ENCODE results near the gene CLCA1.

The CLCA1 gene

GRCh38 chr1:86460998-86461397 lies 7.7 kb upstream of the CLCA1 start:
- intact Hi-C loops (cut with DNase I), result no loop called here
- DNase-seq, result no peak

GRCh38 chr1:86461482-86461881 lies 7.2 kb upstream of the CLCA1 start:
- no peak for DNase-seq
- intact Hi-C loops (cut with DNase I), result no loop called here

GRCh38 chr1:86464819-86465218 lies 3.9 kb upstream of the CLCA1 start:
- no peak for DNase-seq
- intact Hi-C loops (cut with DNase I), result no loop called here

- no peak for DNase-seq
- intact Hi-C loops (cut with DNase I), result no loop called here
Measured at GRCh38 chr1:86466109-86466844, 2.5 kb upstream of the CLCA1 start.

GRCh38 chr1:86466986-86467385 lies 1.7 kb upstream of the CLCA1 start:
- DNase-seq, result no peak
- intact Hi-C loops (cut with DNase I), result no loop called here

- no peak for DNase-seq
- intact Hi-C loops (cut with DNase I), result no loop called here
Measured at GRCh38 chr1:86470859-86471258, 2.1 kb downstream of the CLCA1 start.

- intact Hi-C loops (cut with DNase I), result no loop called here
- DNase-seq, result no peak
Measured at GRCh38 chr1:86471291-86471690, 2.6 kb downstream of the CLCA1 start.

- intact Hi-C loops (cut with DNase I), result no loop called here
- no peak for DNase-seq
Measured at GRCh38 chr1:86472152-86472551, 3.4 kb downstream of the CLCA1 start.

- intact Hi-C loops (cut with DNase I), result no loop called here
- no peak for DNase-seq
Measured at GRCh38 chr1:86472767-86473166, 4.0 kb downstream of the CLCA1 start.

GRCh38 chr1:86477256-86477655 lies 8.5 kb downstream of the CLCA1 start:
- intact Hi-C loops (cut with DNase I), result no loop called here
- no peak for DNase-seq

GRCh38 chr1:86477682-86478081 lies 9.0 kb downstream of the CLCA1 start:
- no peak for DNase-seq
- intact Hi-C loops (cut with DNase I), result no loop called here

- DNase-seq, result no peak
- intact Hi-C loops (cut with DNase I), result no loop called here
Measured at GRCh38 chr1:86478416-86479156, 9.9 kb downstream of the CLCA1 start.

GRCh38 chr1:86481966-86482365 lies 13.2 kb downstream of the CLCA1 start:
- intact Hi-C loops (cut with DNase I), result no loop called here

GRCh38 chr1:86487131-86487810 lies 18.5 kb downstream of the CLCA1 start:
- intact Hi-C loops (cut with DNase I), result no loop called here
- DNase-seq, result no peak

More at GRCh38 chr1:86481966-86482365, 13.2 kb downstream of the CLCA1 start:
- no peak for DNase-seq

- DNase-seq, result no peak
- intact Hi-C loops (cut with DNase I), result no loop called here
Measured at GRCh38 chr1:86487811-86488141, 19.0 kb downstream of the CLCA1 start.

- no peak for DNase-seq
- intact Hi-C loops (cut with DNase I), result no loop called here
Measured at GRCh38 chr1:86489242-86489878, 20.6 kb downstream of the CLCA1 start.

GRCh38 chr1:86491171-86491950 lies 22.6 kb downstream of the CLCA1 start:
- DNase-seq, result no peak
- intact Hi-C loops (cut with DNase I), result no loop called here

- intact Hi-C loops (cut with DNase I), result no loop called here
- DNase-seq, result no peak
Measured at GRCh38 chr1:86498281-86498680, 29.6 kb downstream of the CLCA1 start.

GRCh38 chr1:86499987-86500593 lies 31.4 kb downstream of the CLCA1 start:
- intact Hi-C loops (cut with DNase I), result no loop called here
- no peak for DNase-seq

GRCh38 chr1:86500714-86501113 lies 32.0 kb downstream of the CLCA1 start:
- DNase-seq, result no peak
- intact Hi-C loops (cut with DNase I), result no loop called here

Data from posterior cingulate gyrus (tissue), 11 donors.